ENCODE results near the gene ID2.

The ID2 gene

GRCh38 chr2:8658064-8658862, 23.6 kb upstream of the ID2 start:
- Histone ChIP-seq H3K4me3 (ENCODE audit: low read depth, low read length) (no peak overlapping the region), H3K36me3 (ENCODE audit: control insufficient read depth in 2 of 2, insufficient read depth in 1 of 2, low read length in 2 of 2) (no peaks in the 10 kb centered on the region), H3K4me1 (ENCODE audit: control insufficient read depth, insufficient read depth, low read length) (no peaks in the 10 kb centered on the region), H3K27ac (ENCODE audit: extremely low read depth, low read depth, low read length) (no peak overlapping the region), H3K9me3 (ENCODE audit: control insufficient read depth, insufficient read depth, low read depth, low read length) (no peaks in the 10 kb centered on the region)
- POLR2A ChIA-PET: no interaction called here
- TF ChIP-seq ZNF623 (tag by site-specific recombination; IDR thresholded peaks at IDR 0.05): no peak
- no peak for TF ChIP-seq ZNF280D (tag by site-specific recombination; IDR thresholded peaks at IDR 0.05)
- no peak for TF ChIP-seq ZIC2 (tag by site-specific recombination; IDR thresholded peaks at IDR 0.05)
- CTCF ChIA-PET: no interaction called here

GRCh38 chr2:8659092-8659734, 22.6 kb upstream of the ID2 start:
- Histone ChIP-seq H3K36me3 (ENCODE audit: control insufficient read depth in 2 of 2, insufficient read depth in 1 of 2, low read length in 2 of 2) (no peaks in the 10 kb centered on the region), H3K27ac (ENCODE audit: extremely low read depth, low read depth, low read length) (no peak overlapping the region), H3K9me3 (ENCODE audit: control insufficient read depth, insufficient read depth, low read depth, low read length) (no peaks in the 10 kb centered on the region), H3K4me1 (ENCODE audit: control insufficient read depth, insufficient read depth, low read length) (no peaks in the 10 kb centered on the region), H3K4me3 (ENCODE audit: low read depth, low read length) (no peak overlapping the region)
- POLR2A ChIA-PET: interaction anchor here (0.9 kb wide), 1 partner anchor 23 kb away, joined by 3 read pairs; the partner anchor contains the start of gene ID2
- CTCF ChIA-PET: interaction anchor here (0.7 kb wide), 1 partner anchor 126 kb away, joined by 4 read pairs; no protein-coding TSS in a partner anchor
- TF ChIP-seq ZNF701 (tag by site-specific recombination; IDR thresholded peaks at IDR 0.05) (no peak), ZNF184 (tag by site-specific recombination; IDR thresholded peaks at IDR 0.05) (no peak), TCF7L2 (IDR thresholded peaks at IDR 0.05; ENCODE audit: borderline replicate concordance, low read depth, low read length) (no peak), PRDM2 (tag by site-specific recombination; IDR thresholded peaks at IDR 0.05; ENCODE audit: borderline replicate concordance) (no peak), ZBTB7A (tag by site-specific recombination; IDR thresholded peaks at IDR 0.05; ENCODE audit: low read depth) (no peak), PRDM10 (tag by site-specific recombination; IDR thresholded peaks at IDR 0.05) (no peak), ZNF426 (tag by site-specific recombination; IDR thresholded peaks at IDR 0.05) (no peak), ZNF280C (tag by site-specific recombination; IDR thresholded peaks at IDR 0.05) (no peak), ZNF214 (tag by site-specific recombination; IDR thresholded peaks at IDR 0.05; ENCODE audit: borderline replicate concordance) (no peak), ZSCAN23 (tag by site-specific recombination; IDR thresholded peaks at IDR 0.05) (no peak), ZNF280D (tag by site-specific recombination; IDR thresholded peaks at IDR 0.05) (no peak)
